H1 (cell line): ENCODE results near the gene MSN. TPM values are rescaled to one million over a fixed set of nuclear protein-coding genes. Genes with fewer than 3 reads are reported as not detected.

ENCODE experiments used
- CTCF ChIA-PET: fragments of 300-600 bp; sonication (Branson Sonifier 250); formaldehyde crosslinking; loops from one replicate; lab custom pipeline; 2021; ENCODE audit not compliant: partially characterized antibody; lab: Charles Lee
- POLR2A ChIA-PET: fragments of 300-600 bp; sonication (Branson Sonifier 250); formaldehyde crosslinking; loops from one replicate; lab custom pipeline; 2021; ENCODE audit warnings: inconsistent platforms; ENCODE audit not compliant: partially characterized antibody; lab: Charles Lee
- DNase-seq, 2 experiments: peaks; one replicate each; pipeline versions ENCODE4 v3.0.0 to v3.0.0-alpha.2; 2010 to 2022; ENCODE audit warnings: low spot score in 2 of 2, low read depth in 1 of 2, mixed read lengths in 1 of 2
- FAIRE-seq: peaks from 2 replicates; lab custom pipeline; 2011; peaks lifted over from hg19 to GRCh38; lab: Jason Lieb, UNC
- H2AFZ ChIP-seq: 2 replicates; pipeline ENCODE4 v1.8.1; 2012; ENCODE audit warnings: low read length, inconsistent platforms
- H2AK5ac ChIP-seq: 2 replicates; pipeline ENCODE4 v1.6.1; 2013; ENCODE audit warnings: low read depth, low read length
- H2BK120ac ChIP-seq: replicated peaks from 2 replicates; pipeline ENCODE3; 2013; ENCODE audit warnings: low read depth, low read length, inconsistent platforms
- H2BK12ac ChIP-seq: 2 replicates; pipeline ENCODE4 v1.6.1; 2013; ENCODE audit warnings: low read depth, low read length
- H2BK15ac ChIP-seq: 2 replicates; pipeline ENCODE4 v1.6.1; 2013; ENCODE audit warnings: low read length
- H2BK20ac ChIP-seq: 2 replicates; pipeline ENCODE4 v1.6.1; 2013; ENCODE audit warnings: low read length
- H2BK5ac ChIP-seq: 2 replicates; pipeline ENCODE4 v1.6.1; 2013; ENCODE audit warnings: low read depth, low read length
- H3K14ac ChIP-seq: 2 replicates; pipeline ENCODE4 v1.6.1; 2013; ENCODE audit warnings: inconsistent platforms; ENCODE audit not compliant: insufficient read length
- H3K18ac ChIP-seq: 2 replicates; pipeline ENCODE4 v1.6.1; 2013; ENCODE audit warnings: low read length; ENCODE audit errors: extremely low read depth
- H3K23ac ChIP-seq: 2 replicates; pipeline ENCODE4 v1.6.1; 2013; ENCODE audit warnings: inconsistent platforms; ENCODE audit not compliant: insufficient read length
- H3K23me2 ChIP-seq: 2 replicates; pipeline ENCODE4 v1.6.1; 2013; ENCODE audit warnings: low read depth, low read length
- H3K27ac ChIP-seq: 2 replicates; pipeline ENCODE4 v1.6.1; 2011; ENCODE audit warnings: low read depth, low read length, inconsistent platforms
- H3K27me3 ChIP-seq, 4 experiments: replicated peaks in 1 of 4; 1 replicate in 1 of 4; 2 replicates in 3 of 4; pipeline versions ENCODE4 v1.6.1 to v1.8.1; 2011 to 2013; ENCODE audit warnings: low read length in 3 of 4, mild to moderate bottlenecking in 3 of 4, inconsistent platforms in 2 of 4, mixed read lengths in 2 of 4, moderate library complexity in 1 of 4; ENCODE audit not compliant: control insufficient read depth in 3 of 4, insufficient read depth in 3 of 4; ENCODE audit errors: extremely low read depth in 1 of 4
- H3K36me3 ChIP-seq, 4 experiments: 2 replicates each; pipeline versions ENCODE4 v1.6.1 to v1.8.1; 2011 to 2013; ENCODE audit warnings: mild to moderate bottlenecking in 4 of 4, low read length in 3 of 4, moderate library complexity in 2 of 4, control low read depth in 1 of 4, inconsistent platforms in 1 of 4; ENCODE audit not compliant: insufficient read depth in 4 of 4, control insufficient read depth in 2 of 4
- H3K4ac ChIP-seq: replicated peaks from 2 replicates; pipeline ENCODE3; 2013; ENCODE audit warnings: low read length, low read depth, mixed read lengths, inconsistent platforms; ENCODE audit not compliant: insufficient read length
- H3K4me1 ChIP-seq, 4 experiments: replicated peaks in 1 of 4; 1 replicate in 1 of 4; 2 replicates in 3 of 4; pipeline versions ENCODE4 v1.6.1 to v1.8.1; 2011 to 2013; ENCODE audit warnings: low read length in 3 of 4, inconsistent platforms in 2 of 4, mixed read lengths in 1 of 4; ENCODE audit not compliant: insufficient read depth in 4 of 4, control insufficient read depth in 3 of 4
- H3K4me2 ChIP-seq, 2 experiments: 2 replicates each; pipeline versions ENCODE4 v1.6.1 to v1.8.1; 2011 to 2013; ENCODE audit warnings: low read depth in 2 of 2, low read length in 2 of 2, control low read depth in 1 of 2, inconsistent platforms in 1 of 2, mild to moderate bottlenecking in 1 of 2; ENCODE audit not compliant: insufficient read depth in 1 of 2
- H3K4me3 ChIP-seq, 4 experiments: fragments of 200-600, 300-600 bp in 1 of 4; sonication (generic), shearing (Covaris generic), sonication (Bioruptor Twin) in 1 of 4; 2 replicates each; pipeline versions ENCODE4 v1.5.1 to v1.8.1; 2011 to 2016; ENCODE audit warnings: low read length in 4 of 4, low read depth in 3 of 4, control low read depth in 2 of 4, inconsistent platforms in 2 of 4, mild to moderate bottlenecking in 2 of 4, mixed read lengths in 1 of 4, moderate library complexity in 1 of 4; ENCODE audit not compliant: insufficient read depth in 2 of 4; ENCODE audit errors: extremely low read depth in 1 of 4
- H3K56ac ChIP-seq: replicated peaks from 2 replicates; pipeline ENCODE3; 2013; ENCODE audit warnings: low read depth, mild to moderate bottlenecking, mixed read lengths, low read length, inconsistent platforms; ENCODE audit not compliant: insufficient read length
- H3K79me1 ChIP-seq: 2 replicates; pipeline ENCODE4 v1.6.1; 2013; ENCODE audit warnings: low read depth, low read length, control low read depth
- H3K79me2 ChIP-seq, 2 experiments: 2 replicates each; pipeline versions ENCODE4 v1.6.1 to v1.8.1; 2012 to 2013; ENCODE audit warnings: low read length in 2 of 2, mild to moderate bottlenecking in 2 of 2, inconsistent platforms in 1 of 2; ENCODE audit not compliant: insufficient read depth in 2 of 2, control insufficient read depth in 1 of 2
- H3K9ac ChIP-seq, 4 experiments: replicated peaks in 1 of 4; 1 replicate in 1 of 4; 2 replicates in 3 of 4; pipeline versions ENCODE4 v1.6.1 to v1.8.1; 2011 to 2013; ENCODE audit warnings: low read depth in 3 of 4, low read length in 3 of 4, control low read depth in 2 of 4, mild to moderate bottlenecking in 2 of 4, moderate library complexity in 2 of 4, inconsistent platforms in 1 of 4; ENCODE audit errors: extremely low read depth in 1 of 4
- H3K9me3 ChIP-seq, 2 experiments: 2 replicates each; pipeline versions ENCODE4 v1.6.1 to v1.8.1; 2012 to 2013; ENCODE audit warnings: mild to moderate bottlenecking in 2 of 2, moderate library complexity in 2 of 2, control low read depth in 1 of 2, inconsistent platforms in 1 of 2, low read depth in 1 of 2, low read length in 1 of 2, mixed read lengths in 1 of 2; ENCODE audit not compliant: insufficient read depth in 2 of 2
- H4K20me1 ChIP-seq, 2 experiments: replicated peaks in 1 of 2; 2 replicates each; pipeline versions ENCODE3 to v1.8.1; 2011 to 2013; ENCODE audit warnings: inconsistent platforms in 2 of 2, low read length in 2 of 2, mild to moderate bottlenecking in 1 of 2; ENCODE audit not compliant: insufficient read depth in 2 of 2, control insufficient read depth in 1 of 2
- H4K5ac ChIP-seq: 2 replicates; pipeline ENCODE4 v1.6.1; 2013; ENCODE audit warnings: low read length, low read depth, mixed read lengths, inconsistent platforms; ENCODE audit not compliant: insufficient read length
- H4K8ac ChIP-seq: 2 replicates; pipeline ENCODE4 v1.8.0; 2013; ENCODE audit warnings: mild to moderate bottlenecking, moderate library complexity, low read length, inconsistent platforms; ENCODE audit not compliant: insufficient read depth; ENCODE audit errors: extremely low read depth
- H4K91ac ChIP-seq: replicated peaks from 2 replicates; pipeline ENCODE3; 2013; ENCODE audit warnings: low read length, mixed read lengths, inconsistent platforms; ENCODE audit not compliant: insufficient read length
- ATF2 ChIP-seq: IDR thresholded peaks from 2 replicates; pipeline ENCODE4 v1.6.1; 2012; ENCODE audit warnings: low read length, inconsistent platforms
- BACH1 ChIP-seq: IDR thresholded peaks from 2 replicates; pipeline ENCODE4 v1.6.1; 2012; ENCODE audit warnings: low read length, improper control_type of control experiment
- EP300 ChIP-seq, 2 experiments: IDR thresholded peaks; 1 replicate in 1 of 2; 2 replicates in 1 of 2; pipeline ENCODE4 v1.6.1; 2011 to 2012; ENCODE audit warnings: low read depth in 2 of 2, low read length in 2 of 2, mild to moderate bottlenecking in 2 of 2, borderline replicate concordance in 1 of 2, inconsistent platforms in 1 of 2, moderate library complexity in 1 of 2
- FOSL1 ChIP-seq: IDR thresholded peaks from 2 replicates; pipeline ENCODE4 v1.6.1; 2011; ENCODE audit warnings: mild to moderate bottlenecking, low read depth, low read length, moderate library complexity; ENCODE audit not compliant: insufficient read depth
- JUN ChIP-seq: IDR thresholded peaks from 2 replicates; pipeline ENCODE4 v1.6.1; 2011; ENCODE audit warnings: low read depth, mild to moderate bottlenecking, improper control_type of control experiment, low read length
- POLR2A ChIP-seq, 2 experiments: IDR thresholded peaks; 1 replicate in 1 of 2; 2 replicates in 1 of 2; pipeline ENCODE4 v1.6.1; 2011; ENCODE audit warnings: low read depth in 2 of 2, low read length in 2 of 2, mild to moderate bottlenecking in 2 of 2; ENCODE audit errors: control extremely low read depth in 1 of 2
- SAP30 ChIP-seq: fragments of 300-600 bp; sonication (generic); IDR thresholded peaks from 2 replicates; pipeline ENCODE4 v1.7.1; 2012; ENCODE audit warnings: low read length, moderate library complexity, mild to moderate bottlenecking, inconsistent platforms; ENCODE audit not compliant: insufficient read depth, insufficient replicate concordance
- SP1 ChIP-seq: IDR thresholded peaks from 2 replicates; pipeline ENCODE4 v1.6.1; 2011; ENCODE audit warnings: low read depth, low read length
- TAF1 ChIP-seq: IDR thresholded peaks from 2 replicates; pipeline ENCODE4 v1.6.1; 2011; ENCODE audit warnings: mild to moderate bottlenecking, low read depth, low read length
- USF2 ChIP-seq: IDR thresholded peaks from 2 replicates; pipeline ENCODE4 v1.6.1; 2011; ENCODE audit warnings: low read length, improper control_type of control experiment
- WGBS, 2 experiments: shearing (Covaris generic) in 1 of 2; methylation state at CpG; one replicate each; pipeline versions ENCODE4 v1.1.6 to v1.1.7; 2013 to 2015; ENCODE audit warnings: low lambda C conversion rate in 2 of 2, mixed read lengths in 2 of 2, inconsistent platforms in 1 of 2, low coverage in 1 of 2, missing lambda C conversion rate in 1 of 2; ENCODE audit not compliant: insufficient replicate concordance in 2 of 2, insufficient coverage in 1 of 2, insufficient read length in 1 of 2; ENCODE audit errors: extremely low coverage in 1 of 2, missing lambda C conversion rate in 1 of 2; 5-methylcytosine and 5-hydroxymethylcytosine counted together
- polyA plus RNA-seq, 7 experiments: library from polyadenylated mRNA; depleted of rRNA in 3 of 7; stranded (reverse) in 5 of 7; unstranded in 2 of 7; fragments of >200 nt in 5 of 7; fragments of 200-250 nt in 2 of 7; gene quantifications; 1 replicate in 5 of 7; 2 replicates in 1 of 7; 4 replicates in 1 of 7; pipeline versions ENCODE4 v1.2.1 to v1.2.3, GENCODE V29; 2011 to 2013; ENCODE audit warnings: missing spikeins in 2 of 7, mixed read lengths in 2 of 7
- total RNA-seq: library from RNA; stranded (reverse); fragmentation: NEBNext Ultra II Directional; extraction: Animal tissue kit (Norgen Biotek cat#: 25700); gene quantifications from 2 replicates; pipeline ENCODE4 v1.2.1, GENCODE V29; 2021

Gene MSN
- total and polyA plus RNA-seq, 2 of the 8 experiments (the other 6 are each of a cell fraction or from before 2014, with no cell fraction given), result 112 to 133 TPM

GRCh38 chrX:65705439-65705838 is 38.0 kb downstream of the MSN start:
- Histone ChIP-seq H4K5ac (no peak overlapping the region), H3K23me2 (no peaks in the 10 kb centered on the region), H4K91ac (no peak overlapping the region), H3K4me1 (peaks cover 0 to 3% (median 0%) of the 10 kb centered on the region in 4 experiments; a peak in 1 of 7 replicates), H2BK5ac (no peak overlapping the region), H3K14ac (no peak overlapping the region), H3K18ac (no peak overlapping the region), H3K36me3 (no peaks in the 10 kb centered on the region), H2AK5ac (no peak overlapping the region), H4K20me1 (peaks cover 0 to 6% of the 10 kb centered on the region in 2 experiments), H3K9me3 (no peaks in the 10 kb centered on the region), H2AFZ (no peak overlapping the region), H3K4me3 (no peak overlapping the region), H2BK15ac (no peak overlapping the region), H3K27me3 (no peaks in the 10 kb centered on the region), H3K4me2 (no peak overlapping the region), H2BK120ac (no peak overlapping the region), H4K8ac (no peak overlapping the region), H2BK12ac (no peak overlapping the region), H3K27ac (no peak overlapping the region), H3K79me2 (peaks cover 0 to 6% of the 10 kb centered on the region in 2 experiments; a peak in 2 of 4 replicates), H3K23ac (no peak overlapping the region), H3K4ac (no peak overlapping the region), H2BK20ac (no peak overlapping the region), H3K79me1 (no peaks in the 10 kb centered on the region; the same call in 1 of the 2 replicates), H3K56ac (no peak overlapping the region), H3K9ac (no peak overlapping the region)
- TF ChIP-seq USF2 (no peak), SP1 (no peak), FOSL1 (no peak), SAP30 (no peak), POLR2A (IDR thresholded peaks at IDR 0.05; ENCODE audit: control extremely low read depth in 1 of 2, low read depth in 2 of 2, low read length in 2 of 2) (no peak), BACH1 (no peak), TAF1 (no peak), EP300 (IDR thresholded peaks at IDR 0.05; ENCODE audit: borderline replicate concordance in 1 of 2, low read depth in 2 of 2, low read length in 2 of 2) (no peak), ATF2 (no peak), JUN (no peak)
- no peak for DNase-seq
- 86% methylated on average over 5 of the region's 5 CpGs; no CpG with 5 or more reads in 1 of the 2 experiments for WGBS, 2 experiments
- ChIA-PET POLR2A (no interaction called here), CTCF (interaction anchor here (0.6 to 0.9 kb wide), 3 partner anchors 10 to 112 kb away, joined by 3 read pairs; no protein-coding TSS in a partner anchor)
- no peak for FAIRE-seq
